Sigmoid colon (tissue), 7 donors: ENCODE measurements around the gene GCKR. TPM values are rescaled to one million over a fixed set of nuclear protein-coding genes. Genes with fewer than 3 reads are reported as not detected.

Experiments
- DNase-seq: peaks from one replicate; pipeline ENCODE4 v3.0.0-alpha.2; 2019
- H3K27ac ChIP-seq, 4 donors: fragments of 200-600 bp; sonication (generic); one replicate each; pipeline ENCODE4 v1.5.1; 2016 to 2019; ENCODE audit warnings: mild to moderate bottlenecking in 1 of 4
- H3K27me3 ChIP-seq, 3 donors: fragments of 200-600 bp; sonication (generic); one replicate each; pipeline ENCODE4 v1.5.1; 2019; ENCODE audit warnings: mild to moderate bottlenecking in 1 of 3
- H3K36me3 ChIP-seq, 4 donors: fragments of 200-600 bp; sonication (generic); one replicate each; pipeline ENCODE4 v1.5.1; 2016 to 2019
- H3K4me1 ChIP-seq, 4 donors: fragments of 200-600 bp; sonication (generic); one replicate each; pipeline ENCODE4 v1.5.1; 2017 to 2019
- H3K4me3 ChIP-seq, 4 donors: fragments of 200-600 bp; sonication (generic); one replicate each; pipeline ENCODE4 v1.5.1; 2017 to 2019; ENCODE audit warnings: mild to moderate bottlenecking in 2 of 4, moderate library complexity in 1 of 4
- H3K9me3 ChIP-seq, 4 donors: fragments of 200-600 bp in 3 of 4; sonication (generic) in 3 of 4; one replicate each; pipeline versions ENCODE4 v1.5.1 to v1.6.1; 2013 to 2019
- CTCF ChIP-seq, 4 experiments: fragments of 450-650 bp in 3 of 4; fragments of 200-600 bp in 1 of 4; IDR thresholded peaks; one replicate each; pipeline ENCODE4 v1.5.1; 2016 to 2019; ENCODE audit warnings: antibody characterized with exemption in 4 of 4, mild to moderate bottlenecking in 3 of 4, moderate library complexity in 2 of 4
- EP300 ChIP-seq, 4 donors: sonication (generic); formaldehyde crosslinking; IDR thresholded peaks; one replicate each; pipeline ENCODE4 v1.6.1; 2017; ENCODE audit warnings: antibody characterized with exemption in 4 of 4
- POLR2A ChIP-seq, 2 donors: fragments of 450-650 bp; IDR thresholded peaks; one replicate each; pipeline ENCODE4 v1.6.1; 2016; ENCODE audit warnings: antibody characterized with exemption in 2 of 2, mild to moderate bottlenecking in 2 of 2, moderate library complexity in 2 of 2
- POLR2AphosphoS5 ChIP-seq, 4 donors: sonication (generic); formaldehyde crosslinking; IDR thresholded peaks; one replicate each; pipeline ENCODE4 v1.6.1; 2017; ENCODE audit warnings: antibody characterized with exemption in 4 of 4
- WGBS, 2 donors: extraction: QIAGEN DNeasy Blood & Tissue Kit; methylation state at CpG; one replicate each; pipeline ENCODE4 v1.1.7; 2013; 5-methylcytosine and 5-hydroxymethylcytosine counted together
- intact Hi-C: fragments of 100-400 bp; cut with DNase I; formaldehyde crosslinking; loops from one replicate; pipeline ENCODE4 v1.15.1; 2023
- polyA plus RNA-seq, 3 donors: library from polyadenylated mRNA; stranded (reverse); fragments of 200-250 nt; gene quantifications; one replicate each; pipeline ENCODE4 v1.2.3, GENCODE V29; 2013
- total RNA-seq, 4 donors: library from RNA; depleted of rRNA; stranded (reverse); fragments of >200 nt; gene quantifications; one replicate each; pipeline ENCODE4 v1.1.0, GENCODE V29; 2016
- donor health status: healthy with polysubstance abuse.
- donor health status: Bipolar disorder and iron deficiency.
- donor health status: healthy.

Gene GCKR
- total RNA-seq (1 to 10 TPM in 1 of 4 donors, not detected in 3; 1.1 TPM), polyA plus RNA-seq (under 1 TPM in 1 of 3 donors, not detected in 2; 0.32 TPM)

- no peak for TF ChIP-seq POLR2A (IDR thresholded peaks at IDR 0.05)
- Histone ChIP-seq H3K4me3 (no peak within 1 kb of the TSS), H3K9me3 (no peaks in the 10 kb centered on the region), H3K36me3 (no peaks in the 10 kb centered on the region), H3K27ac (no peak within 1 kb of the TSS), H3K27me3 (no peaks in the 10 kb centered on the region), H3K4me1 (peaks cover 0 to 16% (median 11%) of the 10 kb centered on the region in 4 donors)
- DNase-seq = no peak
- 37 to 66% methylated on average over 12 of the region's 12 CpGs for WGBS, 2 donors
- intact Hi-C loops = loop anchor here (10.0 kb wide), 1 partner anchor 282 kb away; the partner anchor contains the start of genes ATRAID, CAD and SLC5A6
Observed at GRCh38 chr2:27496357-27497287, at the start of gene GCKR. TSS of gene GCKR (plus strand) at chr2:27496839. CDS start at chr2:27496905, 66 bp downstream.

GRCh38 chr2:27448381-27448780 lies 48.3 kb upstream of the GCKR start:
- no peaks in the 10 kb centered on the region for H3K9me3 ChIP-seq
- H3K27ac ChIP-seq = no peak overlapping the region
- H3K4me1 ChIP-seq = no peaks in the 10 kb centered on the region
- H3K4me3 ChIP-seq = no peak overlapping the region
- intact Hi-C loops = no loop called here
- no peak for DNase-seq
- peaks cover 7 to 82% (median 27%) of the 10 kb centered on the region in 4 donors for H3K36me3 ChIP-seq
- no peaks in the 10 kb centered on the region for H3K27me3 ChIP-seq
- TF ChIP-seq POLR2AphosphoS5 (IDR thresholded peaks at IDR 0.05) (no peak), CTCF (IDR thresholded peaks at IDR 0.05) (no peak), EP300 (IDR thresholded peaks at IDR 0.05) (no peak), POLR2A (IDR thresholded peaks at IDR 0.05) (no peak)
- WGBS, 2 donors = 48 to 86% methylated on average over 3 of the region's 3 CpGs

- WGBS, 2 donors = 57 to 98% methylated on average over 1 of the region's 1 CpG
- intact Hi-C loops = no loop called here
- no peak for TF ChIP-seq POLR2A (IDR thresholded peaks at IDR 0.05)
- no peak for TF ChIP-seq POLR2AphosphoS5 (IDR thresholded peaks at IDR 0.05)
- no peak for TF ChIP-seq EP300 (IDR thresholded peaks at IDR 0.05)
- TF ChIP-seq CTCF (IDR thresholded peaks at IDR 0.05) = no peak
- H3K9me3 ChIP-seq = no peaks in the 10 kb centered on the region
- H3K4me3 ChIP-seq = no peak overlapping the region
- no peaks in the 10 kb centered on the region for H3K27me3 ChIP-seq
- peaks cover 6 to 94% (median 45%) of the 10 kb centered on the region in 4 donors for H3K36me3 ChIP-seq
- no peaks in the 10 kb centered on the region for H3K4me1 ChIP-seq
- DNase-seq = no peak
- no peak overlapping the region for H3K27ac ChIP-seq
Observed at GRCh38 chr2:27451095-27451494, 45.5 kb upstream of the GCKR start.

GRCh38 chr2:27453968-27454367 lies 42.7 kb upstream of the GCKR start:
- no peak overlapping the region for H3K27ac ChIP-seq
- TF ChIP-seq EP300 (IDR thresholded peaks at IDR 0.05) (no peak), POLR2AphosphoS5 (IDR thresholded peaks at IDR 0.05) (no peak), POLR2A (IDR thresholded peaks at IDR 0.05) (no peak)
- no peaks in the 10 kb centered on the region for H3K9me3 ChIP-seq
- H3K4me1 ChIP-seq = no peaks in the 10 kb centered on the region
- no peak overlapping the region for H3K4me3 ChIP-seq
- H3K36me3 ChIP-seq = peaks cover 14 to 99% (median 51%) of the 10 kb centered on the region in 4 donors
- intact Hi-C loops = no loop called here
- no peaks in the 10 kb centered on the region for H3K27me3 ChIP-seq
- WGBS, 2 donors = 92 to 94% methylated on average over 7 of the region's 7 CpGs
- no peak for DNase-seq

GRCh38 chr2:27461118-27461517 lies 35.5 kb upstream of the GCKR start:
- no peak for TF ChIP-seq CTCF (IDR thresholded peaks at IDR 0.05)
- TF ChIP-seq EP300 (IDR thresholded peaks at IDR 0.05) = no peak
- no peak for TF ChIP-seq POLR2AphosphoS5 (IDR thresholded peaks at IDR 0.05)
- no peak for TF ChIP-seq POLR2A (IDR thresholded peaks at IDR 0.05)
- Histone ChIP-seq H3K36me3 (peaks cover 13 to 78% (median 24%) of the 10 kb centered on the region in 4 donors), H3K4me3 (no peak overlapping the region), H3K9me3 (no peaks in the 10 kb centered on the region), H3K4me1 (no peaks in the 10 kb centered on the region), H3K27ac (no peak overlapping the region), H3K27me3 (no peaks in the 10 kb centered on the region)
- DNase-seq = no peak
- 79 to 88% methylated on average over 8 of the region's 8 CpGs for WGBS, 2 donors
- intact Hi-C loops = no loop called here
